Heart left ventricle (tissue), 16 donors: ENCODE measurements around the gene EP400. TPM values are rescaled to one million over a fixed set of nuclear protein-coding genes. Genes with fewer than 3 reads are reported as not detected.

Source experiments
- ATAC-seq, 4 donors: fragments of 200-7000 bp; cut with Tn5 transposase; one replicate each; pipeline ENCODE4 v1.9.1; 2020 to 2022; ENCODE audit warnings: moderate library complexity in 4 of 4, mild to moderate bottlenecking in 3 of 4, moderate number of reproducible peaks in 1 of 4
- DNase-seq, 5 donors: peaks; one replicate each; pipeline ENCODE4 v3.0.0-alpha.2; 2020
- H3K27ac ChIP-seq, 12 donors: fragments of 200-600 bp; sonication (generic) in 4 of 12; one replicate each; pipeline versions ENCODE4 v1.5.0 to v1.8.0; 2016 to 2022; ENCODE audit warnings: mild to moderate bottlenecking in 2 of 12
- H3K27me3 ChIP-seq, 9 donors: fragments of 200-600 bp; sonication (generic) in 2 of 9; one replicate each; pipeline versions ENCODE4 v1.5.1 to v1.8.0; 2016 to 2022; ENCODE audit warnings: mild to moderate bottlenecking in 3 of 9
- H3K36me3 ChIP-seq, 9 donors: fragments of 200-600 bp; sonication (generic) in 2 of 9; one replicate each; pipeline versions ENCODE4 v1.5.0 to v1.8.0; 2018 to 2022; ENCODE audit warnings: mild to moderate bottlenecking in 2 of 9
- H3K4me1 ChIP-seq, 12 donors: fragments of 200-600 bp; sonication (generic) in 4 of 12; one replicate each; pipeline versions ENCODE4 v1.5.0 to v1.8.0; 2016 to 2022; ENCODE audit warnings: mild to moderate bottlenecking in 3 of 12
- H3K4me3 ChIP-seq, 12 donors: fragments of 200-600 bp; sonication (generic) in 4 of 12; one replicate each; pipeline versions ENCODE4 v1.5.0 to v1.8.0; 2017 to 2022; ENCODE audit warnings: mild to moderate bottlenecking in 9 of 12, moderate library complexity in 4 of 12
- H3K9me3 ChIP-seq, 12 donors: fragments of 200-600 bp; sonication (generic) in 4 of 12; one replicate each; pipeline versions ENCODE4 v1.5.0 to v1.8.0; 2016 to 2022; ENCODE audit warnings: mild to moderate bottlenecking in 1 of 12
- CTCF ChIP-seq, 12 donors: fragments of 200-600 bp; sonication (generic) in 4 of 12; IDR thresholded peaks; one replicate each; pipeline versions ENCODE4 v1.5.0 to v1.8.0; 2018 to 2022; ENCODE audit warnings: antibody characterized with exemption in 12 of 12, mild to moderate bottlenecking in 5 of 12
- POLR2A ChIP-seq, 2 donors: fragments of 450-650 bp; IDR thresholded peaks; one replicate each; pipeline ENCODE4 v1.6.1; 2017; ENCODE audit warnings: antibody characterized with exemption in 2 of 2, mild to moderate bottlenecking in 2 of 2, moderate library complexity in 2 of 2
- WGBS, 4 donors: extraction: QIAGEN DNeasy Blood & Tissue Kit in 2 of 4; methylation state at CpG; one replicate each; pipeline versions ENCODE4 v1.1.5 to v1.1.7; 2013 to 2018; 5-methylcytosine and 5-hydroxymethylcytosine counted together
- intact Hi-C, 10 donors: fragments of 100-400 bp; cut with DNase I; formaldehyde crosslinking; loops; one replicate each; pipeline versions ENCODE4 v1.11.1 to v1.14.2; 2022
- polyA plus RNA-seq, 2 donors: library from polyadenylated mRNA; stranded (reverse); fragments of 200-250 nt; gene quantifications; one replicate each; pipeline ENCODE4 v1.2.3, GENCODE V29; 2013
- total RNA-seq, 9 donors: library from RNA; depleted of rRNA in 2 of 9; stranded (reverse); fragments of >200 nt in 2 of 9; fragmentation: NEBNext Ultra II Directional in 3 of 9; extraction: Animal tissue kit (Norgen Biotek cat#: 25700) in 3 of 9; gene quantifications; one replicate each; pipeline versions ENCODE4 v1.1.0 to v1.2.4, GENCODE V29; 2016 to 2023
- donor health status: ischemic (EF 13 %, LVEDD 7.1; RV severe dilation, severe dysfunction).
- donor health status: healthy with polysubstance abuse.
- donor health status: DM: no; HTN: yes; CAD: no.
- donor health status: DM: no; HTN: no; CAD: no.
- donor health status: ischemic (EF 25% LVEDD 6.9; RV normal size, moderate dysfunction).
- donor health status: ischemic (EF 25% LVEDD 5.7; RV mildly dilated, moderate dysfunction).
- donor health status: healthy.
- donor health status: DM: yes; HTN: yes; CAD: no.
- donor health status: ischemic (EF 35%, LVEDD 5.7; RV mildly dilated, moderate dysfunction).
- donor health status: nonischemic (EF 11% LVEDD 7.7; RV severe dilation, severe dysfunction).
- donor health status: DM: yes; HTN: yes; CAD: no.
- donor health status: PGD.
- donor health status: ischemic (EF 29% LVEDD 5.4; RV normal size, mild dysfunction).
- donor health status: nonischemic (EF 23%, LVEDD 6.1; RV moderate dilation, normal function).

EP400 gene
- total and polyA plus RNA-seq, 11 donors: 9.8 to 27.8 (median 13.5) TPM

GRCh38 chr12:131908092-131909080, 41.4 kb upstream of the EP400 start:
- Histone ChIP-seq H3K36me3 (peaks cover 0 to 67% (median 57%) of the 10 kb centered on the region in 9 donors), H3K4me1 (peaks cover 4 to 55% (median 28%) of the 10 kb centered on the region in 12 donors), H3K27ac (no peak overlapping the region), H3K27me3 (no peaks in the 10 kb centered on the region), H3K9me3 (no peaks in the 10 kb centered on the region), H3K4me3 (no peak overlapping the region)
- TF ChIP-seq CTCF (IDR thresholded peaks at IDR 0.05): no peak
- no peak for TF ChIP-seq POLR2A (IDR thresholded peaks at IDR 0.05)
- 97% methylated on average over 57 to 96 of the region's 96 CpGs for WGBS, 4 donors
- no peak for ATAC-seq
- intact Hi-C loops: no loop called here
- DNase-seq: peak in 1 of 5 donors; percentile 35

GRCh38 chr12:131909081-131909751, 40.5 kb upstream of the EP400 start:
- TF ChIP-seq POLR2A (IDR thresholded peaks at IDR 0.05): no peak
- no peak for TF ChIP-seq CTCF (IDR thresholded peaks at IDR 0.05)
- intact Hi-C loops: no loop called here
- DNase-seq (peak in 1 of 5 donors; percentile 21), ATAC-seq (no peak)
- Histone ChIP-seq H3K27me3 (no peaks in the 10 kb centered on the region), H3K4me1 (peaks cover 3 to 46% (median 21%) of the 10 kb centered on the region in 12 donors), H3K9me3 (no peaks in the 10 kb centered on the region), H3K27ac (no peak overlapping the region), H3K4me3 (no peak overlapping the region), H3K36me3 (peaks cover 0 to 76% (median 65%) of the 10 kb centered on the region in 9 donors)
- WGBS, 4 donors: 94 to 96% (median 95%) methylated on average over 31 to 61 of the region's 61 CpGs

- Histone ChIP-seq H3K27me3 (no peaks in the 10 kb centered on the region), H3K36me3 (peaks cover 0 to 81% (median 71%) of the 10 kb centered on the region in 9 donors), H3K4me1 (peaks cover 3 to 41% (median 17%) of the 10 kb centered on the region in 12 donors), H3K27ac (no peak overlapping the region), H3K4me3 (no peak overlapping the region), H3K9me3 (no peaks in the 10 kb centered on the region)
- intact Hi-C loops: no loop called here
- WGBS, 4 donors: 93 to 97% (median 95%) methylated on average over 17 to 26 of the region's 26 CpGs
- DNase-seq (peak in 1 of 5 donors; percentile 20), ATAC-seq (no peak)
- TF ChIP-seq POLR2A (IDR thresholded peaks at IDR 0.05): no peak
- no peak for TF ChIP-seq CTCF (IDR thresholded peaks at IDR 0.05)
Measured at GRCh38 chr12:131909752-131910219, 40.0 kb upstream of the EP400 start.
